Hematopoietic multipotent progenitor cell (in vitro differentiated cells): ENCODE data around the gene BEGAIN. TPM values are rescaled to one million over a fixed set of nuclear protein-coding genes. Genes with fewer than 3 reads are reported as not detected.

Experiments used
- small RNA-seq: library from RNA; depleted of rRNA; stranded (forward); fragments of <200 nt; gene quantifications from one replicate; pipeline ENCODE3, GENCODE V24; 2012
- total RNA-seq: library from RNA; depleted of rRNA; stranded (reverse); fragments of >200 nt; gene quantifications from one replicate; pipeline ENCODE4 v1.2.3, GENCODE V29; 2012

Gene BEGAIN
- total RNA-seq, 1 donor, result 0.81 TPM

Small RNA genes lying within 50 kb of the gene (small RNA-seq; reads per million reads assigned to genes)
- gene RN7SKP92, result not detected

Other genes starting within 250 kb of the BEGAIN start
- 11.8 TPM for gene WDR25, start 210.9 kb downstream of the BEGAIN start, total RNA-seq
- gene DLK1, start 139.5 kb upstream of the BEGAIN start, total RNA-seq, result 0.27 TPM
- 22.4 TPM for gene MEG3, start 238.7 kb upstream of the BEGAIN start, total RNA-seq